MV-4-11 (cell line): ENCODE results near the gene INSIG1.

Experiments
- DNase-seq: peaks from one replicate; lab custom pipeline; 2025; lab: John Stamatoyannopoulos, UW

The INSIG1 gene

GRCh38 chr7:155349601-155350331 is 52.1 kb downstream of the INSIG1 start:
- no peak for DNase-seq

- DNase-seq = no peak
These were observed 53.6 kb downstream of the INSIG1 start for GRCh38 chr7:155351120-155351870.

- no peak for DNase-seq
These were observed 54.5 kb downstream of the INSIG1 start for GRCh38 chr7:155352076-155352752.

- no peak for DNase-seq
These were observed 55.1 kb downstream of the INSIG1 start for GRCh38 chr7:155352753-155353115.

GRCh38 chr7:155353256-155353897 is 55.7 kb downstream of the INSIG1 start:
- no peak for DNase-seq

- DNase-seq = no peak
These were observed 56.8 kb downstream of the INSIG1 start for GRCh38 chr7:155354371-155355048.

- DNase-seq = no peak
These were observed 57.5 kb downstream of the INSIG1 start for GRCh38 chr7:155355176-155355575.

- DNase-seq = no peak
These were observed 58.1 kb downstream of the INSIG1 start for GRCh38 chr7:155355745-155356144.

GRCh38 chr7:155356323-155357105 is 58.8 kb downstream of the INSIG1 start:
- peak; percentile 50 for DNase-seq

- DNase-seq = peak; percentile 96
These were observed 59.9 kb downstream of the INSIG1 start for GRCh38 chr7:155357573-155358041.

GRCh38 chr7:155358066-155358947 is 60.6 kb downstream of the INSIG1 start:
- DNase-seq = peak; percentile 61

- DNase-seq = no peak
These were observed 61.5 kb downstream of the INSIG1 start for GRCh38 chr7:155358948-155359712.
